Fibroblast of skin of left quadriceps (primary cell): ENCODE measurements around the gene ACRBP.

Source experiments
- DNase-seq, 2 experiments: peaks; one replicate each; pipeline ENCODE4 v3.0.0-alpha.2; 2013; ENCODE audit warnings: low read depth in 2 of 2

The ACRBP gene

DNA sequence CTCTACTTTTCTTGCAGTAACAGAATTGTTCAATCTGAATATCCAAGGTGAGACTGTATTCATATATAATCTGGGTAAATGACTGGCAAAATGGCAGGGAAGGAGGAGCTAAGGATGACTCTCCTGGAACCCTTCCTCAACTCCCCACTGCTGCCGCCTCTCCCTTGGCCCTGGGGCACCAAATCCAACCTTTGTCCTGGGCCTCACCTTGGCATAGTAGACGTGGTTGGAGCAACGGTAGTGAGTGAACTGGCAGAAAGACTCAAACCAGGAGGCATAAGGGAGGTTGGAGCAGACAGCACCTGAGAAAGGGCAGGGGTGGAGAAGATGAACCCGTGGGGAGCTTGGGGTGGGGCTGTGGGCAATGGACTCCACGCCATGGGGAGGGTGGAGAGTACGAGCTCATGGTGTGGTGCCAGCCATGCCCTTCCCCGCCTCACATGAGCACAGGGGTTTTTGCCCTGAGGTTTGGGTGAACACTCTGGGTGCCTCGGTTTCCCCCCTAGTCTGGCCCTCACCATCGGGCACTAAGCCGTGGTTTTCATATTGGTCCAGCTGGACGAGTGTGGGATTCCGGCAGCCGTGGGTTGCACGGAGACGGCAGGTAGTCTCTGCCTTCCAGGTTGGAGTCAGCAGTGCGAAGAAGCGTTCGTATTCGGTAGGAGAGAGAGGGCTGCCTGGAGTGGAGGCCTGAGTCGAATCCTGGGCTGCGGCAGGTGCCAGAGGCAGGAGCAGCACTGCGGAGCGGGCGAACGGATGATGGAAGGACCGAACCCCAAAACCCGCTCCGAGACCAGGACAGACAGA is 753 bp downstream of the ACRBP start:
- DNase-seq: no peak

DNA sequence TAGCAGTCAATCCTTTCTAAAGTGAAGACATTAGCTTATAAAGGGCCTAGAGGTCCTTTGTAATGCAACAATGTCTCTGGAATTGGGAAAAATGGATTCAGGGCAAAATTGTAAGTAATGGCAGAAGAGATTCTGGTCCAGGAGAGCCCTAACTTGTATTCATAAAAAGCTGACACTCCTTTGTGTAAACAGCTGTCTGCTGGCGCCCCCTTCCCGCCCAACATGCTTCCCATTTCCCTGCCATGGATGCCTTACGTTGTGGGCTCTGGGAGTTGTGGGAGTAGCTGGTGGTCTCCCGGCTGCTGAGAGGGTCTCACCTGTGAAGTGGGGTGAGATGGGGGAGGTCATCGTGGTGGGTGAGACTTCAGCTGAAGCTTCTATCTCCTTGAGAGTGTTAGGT is 2.3 kb downstream of the ACRBP start:
- DNase-seq: no peak

DNA sequence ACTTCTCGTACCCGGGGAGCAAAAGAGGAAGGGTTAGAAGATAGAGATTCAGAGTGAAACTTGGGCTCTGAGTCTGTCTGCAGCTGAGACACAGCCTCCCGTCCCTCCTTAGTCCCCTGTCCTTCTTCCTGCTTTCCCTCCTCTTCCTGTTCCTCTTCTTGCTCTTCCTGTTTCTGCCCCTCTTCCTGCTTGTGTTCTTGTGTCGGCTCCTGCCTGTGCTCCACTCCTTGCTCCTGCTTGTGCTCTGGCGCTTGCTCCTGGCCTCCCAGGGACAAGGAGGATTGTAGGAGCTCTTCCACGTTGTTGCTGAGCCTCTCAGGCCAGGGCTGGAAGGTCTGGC is 3.0 kb downstream of the ACRBP start:
- DNase-seq: no peak

DNA sequence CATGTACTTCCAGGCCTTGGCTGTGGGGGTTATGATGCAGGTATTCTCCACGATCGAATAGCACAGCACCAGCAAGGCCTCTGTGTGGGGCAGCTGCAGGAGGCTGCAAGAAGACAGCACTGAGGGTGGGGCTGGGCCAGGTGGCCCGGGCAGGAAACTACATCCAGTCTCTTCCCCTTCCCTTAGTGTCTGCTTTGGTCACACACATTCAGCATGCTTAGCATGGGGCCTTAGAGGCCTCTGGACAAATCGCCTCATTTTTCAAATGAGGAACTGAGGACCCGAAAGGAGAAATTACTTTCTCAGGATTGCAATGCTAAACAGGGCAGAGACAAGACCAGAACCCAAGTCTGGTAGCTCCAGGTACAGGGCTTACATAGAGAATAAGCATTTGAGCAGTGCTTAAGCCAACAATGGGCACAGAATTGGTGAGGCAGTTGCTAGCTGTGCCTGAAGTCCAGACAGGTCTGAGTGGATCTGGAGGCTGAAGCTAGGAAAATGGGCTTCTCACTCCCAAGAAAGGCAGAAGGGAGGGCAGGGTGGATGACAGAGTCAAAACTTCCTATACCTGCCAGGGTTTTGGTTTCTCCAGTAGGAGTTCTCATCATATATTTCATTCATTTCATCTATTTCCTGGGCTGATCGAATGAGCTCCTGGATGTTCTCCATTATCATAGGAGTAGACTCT is 3.5 kb downstream of the ACRBP start:
- no peak for DNase-seq

DNA sequence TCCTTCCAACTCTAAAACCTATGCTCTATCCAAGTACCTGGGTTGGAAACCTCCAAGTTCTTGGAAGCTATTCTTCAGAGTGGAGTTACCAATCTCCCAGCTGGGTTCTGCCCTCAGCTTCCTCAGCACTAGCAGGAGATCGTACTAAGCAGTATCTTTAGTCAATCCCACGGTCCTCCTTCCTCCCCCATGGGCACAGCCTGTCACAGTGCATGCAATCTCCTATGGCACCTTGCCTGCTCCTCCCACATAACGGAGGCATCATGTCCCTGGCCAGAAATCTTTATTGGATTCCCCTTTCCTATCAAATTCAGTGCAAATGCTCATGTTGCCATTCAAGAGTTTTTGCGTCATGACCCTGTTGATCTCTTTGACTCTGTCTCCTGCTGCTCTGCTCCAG is 6.1 kb downstream of the ACRBP start:
- no peak for DNase-seq

DNA sequence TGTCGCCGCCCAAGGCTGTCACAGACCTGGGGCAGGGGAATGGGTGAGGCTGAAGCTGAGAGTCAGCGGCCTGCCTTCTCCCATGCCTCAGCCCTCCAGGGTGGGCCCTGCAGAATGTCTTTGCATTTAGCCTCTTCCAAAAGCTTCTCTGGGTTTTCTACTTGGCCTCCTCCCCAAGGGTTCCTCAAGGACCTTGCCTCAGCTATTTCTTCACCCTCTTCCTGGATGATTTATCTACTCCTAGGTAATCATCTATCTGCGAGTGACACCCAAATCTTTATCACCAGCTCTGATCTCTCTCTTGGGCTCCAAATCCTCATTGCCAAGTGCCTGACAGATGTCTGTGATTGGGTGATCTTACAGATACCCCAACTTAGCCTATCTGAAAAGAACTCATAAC is 6.7 kb downstream of the ACRBP start:
- DNase-seq: no peak

DNA sequence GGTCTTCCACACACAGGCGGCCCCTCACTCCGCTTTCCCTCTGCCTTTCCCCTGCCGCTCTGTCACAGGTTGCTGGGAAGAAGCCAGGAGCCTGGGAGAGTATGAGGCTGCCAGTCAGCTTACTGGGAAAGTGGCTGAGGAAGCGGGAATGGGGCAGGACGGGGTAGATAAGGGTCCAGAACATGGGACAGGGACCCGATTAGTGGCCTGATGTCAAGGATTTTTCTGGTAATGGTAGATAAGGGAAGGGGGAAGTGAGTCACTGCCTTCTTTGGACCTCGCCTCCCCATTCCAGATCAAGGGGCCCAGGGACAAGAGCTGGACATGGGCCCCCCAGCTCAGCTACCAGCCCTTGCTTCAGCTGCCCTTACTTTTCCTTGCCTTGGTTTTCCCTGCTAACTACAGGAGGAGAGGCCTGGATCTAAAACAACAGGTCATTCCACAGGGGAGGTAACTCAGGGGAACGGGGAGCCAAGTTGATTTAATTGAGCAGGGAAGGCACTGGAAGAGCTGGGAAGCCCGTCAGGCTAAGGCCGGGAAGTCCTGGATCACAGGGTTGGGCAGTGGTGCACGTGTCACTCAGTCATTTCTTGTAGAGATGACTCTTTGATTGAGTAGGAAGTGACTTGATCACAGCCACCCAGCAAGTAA is 8.0 kb downstream of the ACRBP start:
- no peak for DNase-seq

DNA sequence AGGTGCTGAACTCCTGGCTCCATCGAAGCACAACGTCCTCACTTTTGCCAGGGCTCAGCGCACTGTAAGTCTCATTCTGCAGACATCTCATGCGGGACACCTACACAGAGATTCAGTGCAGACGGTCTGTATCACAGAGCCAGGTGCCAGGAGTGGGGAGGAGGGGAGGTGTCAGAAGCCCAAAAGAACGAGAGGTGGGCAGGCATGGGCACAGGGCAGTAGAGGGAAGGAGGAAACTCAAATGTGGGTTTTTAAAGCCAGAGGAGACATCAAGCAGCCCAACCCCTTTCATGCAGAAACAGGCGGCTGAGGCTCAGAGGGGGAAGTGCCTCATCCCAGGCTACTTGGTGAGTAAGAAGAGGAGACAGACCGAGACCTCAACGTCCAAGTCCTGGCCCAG is 8.9 kb downstream of the ACRBP start:
- DNase-seq: no peak

DNA sequence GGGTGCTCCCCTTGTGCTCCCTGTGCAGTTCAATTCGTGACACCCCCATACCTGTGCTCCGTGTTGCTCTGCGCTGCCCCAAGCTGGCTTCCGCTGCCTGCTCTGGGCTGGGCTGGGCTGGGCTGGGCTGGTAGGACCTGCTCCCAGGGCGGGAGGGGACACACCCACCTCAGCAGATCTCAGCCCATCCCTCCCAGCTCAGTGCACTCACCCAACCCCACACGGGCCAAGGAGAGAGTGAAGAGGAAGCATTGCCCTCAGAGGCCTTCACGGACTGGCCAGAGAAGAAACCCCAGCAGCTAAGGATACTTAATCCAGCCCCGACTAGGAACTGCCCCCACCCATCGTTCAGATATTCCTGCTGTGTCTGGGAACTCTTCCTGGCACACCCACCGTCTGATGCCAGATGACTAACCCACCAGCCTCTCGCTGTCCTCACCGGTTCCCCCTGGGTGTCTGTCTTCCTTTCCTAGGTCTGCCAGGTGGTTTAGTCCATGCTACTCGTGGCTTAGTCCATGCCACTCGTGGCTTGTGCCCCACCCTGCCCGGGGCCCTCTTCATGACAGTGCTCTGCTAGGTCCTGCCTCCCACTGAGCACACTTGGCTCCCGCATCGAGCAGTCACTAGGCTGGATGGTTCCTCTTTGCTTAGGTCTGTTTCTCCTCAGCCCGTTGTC is 11.2 kb downstream of the ACRBP start, which contains the start of gene LPAR5:
TSS of gene LPAR5 (minus strand) at position 104 of the 676 bp plus-strand sequence. CDS start 14,711 bp downstream, outside the sequence.
- DNase-seq: no peak

DNA sequence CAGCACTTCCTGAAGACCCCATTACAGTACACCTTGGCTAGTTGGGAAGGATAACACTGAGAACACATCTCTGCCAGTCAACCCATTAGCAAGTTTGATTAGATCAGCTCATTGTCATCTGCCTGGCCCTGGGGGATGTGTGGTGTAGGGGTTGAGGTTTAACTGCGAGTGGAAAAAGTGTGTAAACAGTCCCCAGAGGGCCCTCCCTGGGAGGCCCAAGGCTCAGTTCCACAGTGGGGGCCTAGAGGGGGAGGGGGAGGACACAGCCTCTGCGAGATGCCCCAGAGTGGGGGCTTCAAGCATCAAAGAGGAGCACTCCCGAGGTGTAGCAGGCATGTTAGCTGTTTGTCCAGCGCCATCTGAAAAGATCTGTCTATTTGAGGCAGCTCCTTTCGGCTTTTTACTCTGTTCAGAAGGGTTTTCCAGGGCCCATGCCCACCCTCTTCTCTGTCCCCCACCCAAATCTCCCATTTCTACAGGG is 11.8 kb downstream of the ACRBP start:
- no peak for DNase-seq

DNA sequence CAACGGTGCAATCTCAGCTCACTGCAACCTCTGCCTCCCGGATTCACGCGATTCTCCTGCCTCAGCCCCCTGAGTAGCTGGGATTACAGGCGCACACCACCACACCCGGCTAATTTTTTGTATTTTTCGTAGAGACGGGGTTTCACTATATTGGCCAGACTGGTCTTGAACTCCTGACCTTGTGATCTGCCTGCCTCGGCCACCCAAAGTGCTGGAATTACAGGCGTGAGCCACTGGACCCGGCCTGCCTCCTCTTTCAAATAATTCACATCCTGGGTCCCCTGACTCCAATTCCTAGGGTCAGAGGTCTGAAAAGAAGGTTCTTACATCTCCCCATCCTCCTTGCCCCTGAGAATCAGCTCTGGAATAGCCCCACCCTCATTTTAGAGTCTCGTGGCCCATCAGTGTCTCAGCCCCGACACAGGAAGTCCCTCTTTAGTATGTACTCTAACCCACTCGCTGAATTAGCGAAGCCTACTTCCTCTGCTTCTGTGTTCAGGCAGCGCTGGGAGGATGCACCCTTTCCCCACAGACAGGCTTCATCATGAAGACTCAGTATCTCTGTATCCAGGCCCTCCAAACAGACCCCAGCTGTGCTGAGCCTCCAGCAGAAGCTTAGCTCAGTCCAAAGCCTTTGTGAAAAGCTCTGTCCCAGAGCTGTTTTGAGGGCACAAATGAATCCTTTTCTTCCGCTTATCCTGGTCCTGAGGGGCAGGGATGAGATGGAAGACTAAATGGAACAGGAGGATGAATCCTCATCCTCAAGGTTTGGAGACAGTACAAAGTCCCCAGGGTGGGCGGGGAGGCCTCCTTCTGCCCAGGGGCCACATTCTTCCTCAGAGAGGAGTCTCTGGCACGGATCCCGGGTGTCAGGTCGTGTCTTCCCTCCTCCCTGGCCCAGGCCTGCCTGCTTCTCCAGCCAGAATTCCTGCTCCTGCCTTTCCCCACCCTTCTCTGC is 14.9 kb downstream of the ACRBP start:
- no peak for DNase-seq

DNA sequence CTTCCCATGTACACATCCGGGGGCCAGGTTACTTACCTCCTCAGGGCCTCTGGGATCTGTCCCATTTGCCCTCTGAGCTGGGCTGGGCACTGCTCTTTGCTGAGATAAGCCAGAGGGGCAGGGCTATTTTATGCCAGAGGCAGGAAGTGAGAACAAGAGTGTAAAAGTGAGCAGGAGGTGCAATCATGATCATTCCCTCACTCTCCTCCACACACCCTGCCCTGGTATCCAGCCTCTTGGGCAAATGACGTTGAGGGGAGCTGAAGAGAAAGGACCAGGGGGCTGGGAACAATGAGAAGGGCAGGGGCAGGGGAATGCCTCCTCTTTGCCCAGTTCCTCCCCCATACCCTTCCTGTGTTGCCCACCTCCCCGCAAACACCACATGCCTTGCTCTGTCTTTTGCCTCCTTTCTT is 15.7 kb downstream of the ACRBP start:
- DNase-seq: no peak

DNA sequence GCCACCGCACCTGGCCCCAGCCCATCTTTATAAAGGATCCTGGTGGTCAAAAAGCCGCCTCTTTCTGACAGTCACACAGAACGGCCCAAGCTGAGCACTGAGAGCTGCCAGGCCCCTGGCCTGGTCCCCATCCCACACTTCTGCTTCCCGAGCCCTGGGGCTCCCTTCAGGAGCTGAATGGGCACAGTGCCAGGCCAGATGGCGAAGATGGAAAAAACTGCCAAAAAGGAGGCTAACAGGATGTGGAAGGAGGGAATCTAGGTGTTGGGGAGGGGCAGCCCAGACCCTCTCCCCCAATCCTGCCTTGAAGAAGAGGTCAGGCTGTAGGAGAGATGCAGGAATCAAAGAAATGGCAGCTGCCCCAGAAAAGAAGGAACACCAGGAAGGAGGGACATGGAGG is 16.5 kb downstream of the ACRBP start:
- no peak for DNase-seq

DNA sequence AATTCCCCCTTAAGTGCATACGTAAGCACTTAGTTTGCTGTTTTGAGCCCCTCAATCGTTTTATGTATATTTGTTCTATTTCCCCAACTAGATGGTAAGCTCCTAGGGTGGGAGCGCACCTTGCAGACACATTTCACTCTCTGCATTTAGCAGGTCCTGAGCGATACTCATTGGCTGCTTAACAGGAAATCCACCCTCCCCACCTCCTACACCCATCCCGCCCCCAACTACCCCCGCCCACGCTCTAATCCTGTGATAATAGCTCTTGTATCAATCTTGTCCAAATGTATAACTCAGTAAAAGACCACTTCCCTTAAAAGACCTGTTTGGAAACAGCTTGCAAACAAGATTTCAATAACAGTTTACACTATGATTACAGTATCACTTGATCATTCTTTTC is 19.6 kb downstream of the ACRBP start:
- no peak for DNase-seq

DNA sequence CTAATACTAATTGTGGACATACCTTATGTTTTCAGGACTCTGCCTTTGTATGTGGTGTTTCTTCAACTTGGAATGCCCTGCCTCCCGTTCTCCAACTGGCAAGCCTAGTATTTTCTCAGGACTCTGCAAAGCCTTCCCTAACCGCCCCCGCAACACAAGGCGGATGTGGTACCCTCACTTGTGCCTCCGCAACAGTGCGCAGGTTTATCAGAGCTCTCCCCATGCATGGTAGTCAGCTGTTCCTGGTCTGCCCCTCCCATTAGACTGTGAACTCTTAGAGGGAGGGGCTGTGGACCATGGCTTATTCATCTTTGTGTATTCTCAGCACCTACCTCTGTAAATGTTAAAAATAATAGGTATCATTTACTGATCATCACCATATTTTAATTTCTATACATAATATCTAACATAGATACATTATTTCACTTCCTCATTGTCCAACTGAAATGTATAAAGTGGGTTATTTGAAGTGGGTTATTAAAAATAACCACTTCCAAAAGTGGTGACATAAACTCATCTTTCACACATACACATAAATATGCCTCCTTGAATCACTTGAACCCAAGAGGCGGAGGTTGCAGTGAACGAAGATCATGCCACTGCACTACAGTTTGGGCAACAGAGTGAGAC is 20.5 kb downstream of the ACRBP start:
- DNase-seq: no peak

DNA sequence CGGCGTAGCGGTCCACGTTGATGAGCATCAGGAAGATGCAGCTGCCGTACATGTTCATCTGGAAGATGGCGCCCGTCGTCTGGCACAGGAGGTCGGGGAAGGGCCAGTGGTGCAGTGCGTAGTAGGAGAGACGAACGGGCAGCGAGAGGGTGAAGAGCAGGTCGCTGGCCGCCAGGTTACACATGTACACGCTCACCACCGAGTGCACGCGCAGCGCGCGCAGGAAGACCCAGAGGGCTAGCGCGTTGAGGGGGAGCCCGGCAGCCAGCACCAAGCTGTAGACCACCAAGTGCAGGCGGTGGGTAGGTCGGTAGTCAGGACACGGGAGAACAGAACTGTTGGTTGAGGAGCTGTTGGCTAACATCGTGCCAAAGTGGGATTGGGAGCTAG is 26.4 kb downstream of the ACRBP start:
- DNase-seq: no peak

DNA sequence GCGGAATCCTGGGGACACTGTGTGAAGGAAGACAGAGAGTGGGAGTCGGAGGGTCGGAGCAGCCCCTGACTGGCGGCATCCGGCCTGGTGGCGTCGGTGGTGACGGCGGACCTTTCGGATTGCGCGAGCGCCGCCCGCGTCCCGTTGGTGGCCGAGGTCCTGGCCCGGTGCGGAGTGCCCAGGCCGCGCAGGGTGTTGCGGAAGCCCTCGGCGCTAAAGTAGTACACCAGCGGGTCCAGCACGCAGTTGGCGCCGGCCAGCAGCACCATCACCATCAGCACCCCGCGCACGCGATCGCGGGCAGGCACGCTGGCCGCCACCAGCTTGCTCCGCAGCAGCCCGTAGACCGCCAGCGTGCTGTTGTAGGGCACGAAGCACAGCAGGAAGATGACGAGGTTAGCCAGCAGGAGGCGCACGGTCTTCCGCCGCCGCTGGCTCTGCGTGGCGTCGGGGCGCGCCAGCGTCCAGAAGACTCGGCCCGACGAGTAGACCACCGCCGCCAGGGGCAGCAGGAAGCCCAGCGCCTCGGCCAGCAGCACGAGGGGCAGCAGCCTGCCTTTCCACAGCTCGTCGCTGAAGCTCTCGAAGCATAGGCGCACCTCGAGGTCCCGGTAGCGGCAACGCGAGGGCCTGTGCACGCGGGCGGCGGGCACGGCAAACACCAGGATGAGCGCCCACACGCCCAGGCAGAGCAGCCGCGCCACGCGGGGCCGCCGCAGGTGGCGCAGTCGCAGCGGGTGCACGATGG is 26.9 kb downstream of the ACRBP start:
- DNase-seq: no peak

DNA sequence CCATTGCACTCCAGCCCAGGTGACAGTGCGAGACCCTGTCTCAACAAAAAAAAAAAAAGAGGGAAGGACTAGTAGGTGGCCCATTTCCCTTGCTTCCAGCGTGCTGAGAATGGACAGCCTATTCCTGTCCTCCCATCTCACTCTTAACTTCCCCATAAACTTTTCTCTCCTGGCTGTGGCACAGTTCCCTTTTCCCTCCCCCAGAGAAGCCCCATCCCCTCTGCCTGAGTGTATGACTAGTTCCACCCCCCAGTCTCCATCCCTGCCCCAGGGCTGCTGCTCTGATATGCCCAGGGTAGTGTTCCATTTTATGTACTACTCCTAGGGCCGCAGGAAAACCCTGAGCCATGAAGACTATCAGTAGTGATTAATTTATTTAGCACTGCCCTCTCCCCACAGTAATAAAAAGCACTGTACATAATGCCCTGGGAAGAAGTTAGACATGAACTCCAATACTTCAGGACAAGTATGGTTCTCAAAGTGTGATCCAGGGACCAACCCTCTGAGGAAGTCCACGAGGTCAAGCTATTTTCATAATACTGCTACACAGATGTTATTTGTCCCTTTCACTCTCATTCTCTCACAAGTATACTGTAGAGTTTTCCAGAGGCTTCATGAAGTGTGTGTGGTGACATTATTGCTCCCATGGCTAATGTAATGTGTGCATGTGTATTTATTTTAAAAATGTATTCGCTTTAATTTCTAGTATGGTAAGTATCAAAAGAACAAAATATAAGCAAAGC is 28.6 kb downstream of the ACRBP start:
- no peak for DNase-seq

DNA sequence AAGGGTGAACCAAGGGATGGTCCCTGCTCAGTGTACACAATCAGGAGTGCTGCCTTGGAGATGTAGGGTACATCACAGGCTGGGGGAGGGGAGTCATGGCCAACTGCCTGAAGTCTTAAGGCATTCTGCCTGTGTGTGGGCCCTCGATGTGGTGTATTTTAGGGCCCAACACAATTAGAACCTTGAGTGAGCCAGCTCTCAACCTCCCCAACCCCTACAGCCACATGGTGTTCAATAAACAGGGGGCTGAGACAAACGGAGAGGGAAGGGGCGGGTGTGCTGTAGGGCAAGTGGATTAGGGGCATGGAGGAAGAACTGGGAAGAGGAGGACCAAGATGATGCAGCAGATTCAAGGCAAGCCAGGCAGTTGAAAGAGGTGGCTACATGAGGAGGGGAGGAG is 31.4 kb downstream of the ACRBP start:
- no peak for DNase-seq
